HEK293 (cell line): ENCODE results near the gene CNN1.

Experiments used
- CTCF ChIA-PET: fragments of 350-600 bp; formaldehyde crosslinking; extraction: SDS; loops from one replicate; lab custom pipeline; 2021; ENCODE audit warnings: antibody characterized with exemption; lab: Yijun Ruan, JAX
- POLR2A ChIA-PET: fragments of 300-600 bp; formaldehyde crosslinking; extraction: SDS; loops from one replicate; lab custom pipeline; 2020; ENCODE audit warnings: antibody characterized with exemption, inconsistent platforms; lab: Yijun Ruan, JAX
- H3K27ac ChIP-seq: fragments of 200-500 bp; sonication (Bioruptor generic); 2 replicates; pipeline ENCODE4 v1.5.1; 2014; ENCODE audit warnings: low read depth, low read length, control low read depth, inconsistent platforms; ENCODE audit errors: extremely low read depth
- H3K36me3 ChIP-seq, 2 experiments: fragments of 200-500 bp in 1 of 2; sonication (Bioruptor generic) in 1 of 2; 1 replicate in 1 of 2; 2 replicates in 1 of 2; pipeline ENCODE4 v1.5.1; 2014 to 2017; ENCODE audit warnings: inconsistent platforms in 2 of 2, low read length in 2 of 2; ENCODE audit not compliant: control insufficient read depth in 2 of 2, insufficient read depth in 1 of 2
- H3K4me1 ChIP-seq: fragments of 200-500 bp; sonication (Bioruptor generic); 2 replicates; pipeline ENCODE4 v1.5.1; 2014; ENCODE audit warnings: mild to moderate bottlenecking, low read length, inconsistent platforms; ENCODE audit not compliant: control insufficient read depth, insufficient read depth
- H3K4me3 ChIP-seq: 2 replicates; pipeline ENCODE4 v1.5.1; 2011; ENCODE audit warnings: low read depth, mild to moderate bottlenecking, control low read depth, low read length, moderate library complexity
- H3K9me3 ChIP-seq: fragments of 200-500 bp; sonication (Bioruptor generic); 2 replicates; pipeline ENCODE4 v1.5.1; 2014; ENCODE audit warnings: low read depth, low read length, inconsistent platforms; ENCODE audit not compliant: control insufficient read depth, insufficient read depth
- AEBP2 ChIP-seq: fragments of 450-650 bp; formaldehyde crosslinking; IDR thresholded peaks from 2 replicates; pipeline ENCODE4 v1.5.1; 2016; ENCODE audit warnings: missing biosample characterization, missing genetic modification characterization, borderline replicate concordance
- BCL11B ChIP-seq: fragments of 450-650 bp; formaldehyde crosslinking; IDR thresholded peaks from 2 replicates; pipeline ENCODE4 v1.5.1; 2016; ENCODE audit warnings: low read depth, missing biosample characterization, missing genetic modification characterization
- GLI2 ChIP-seq: fragments of 450-650 bp; formaldehyde crosslinking; IDR thresholded peaks from 2 replicates; pipeline ENCODE4; 2017; ENCODE audit warnings: missing biosample characterization, missing genetic modification characterization, low read depth, borderline replicate concordance
- GLIS2 ChIP-seq: fragments of 450-650 bp; formaldehyde crosslinking; IDR thresholded peaks from 2 replicates; pipeline ENCODE4 v1.5.1; 2016; ENCODE audit warnings: missing biosample characterization, missing genetic modification characterization
- KLF16 ChIP-seq: fragments of 450-650 bp; formaldehyde crosslinking; IDR thresholded peaks from 2 replicates; pipeline ENCODE4 v1.5.1; 2017; ENCODE audit warnings: missing biosample characterization, missing genetic modification characterization
- KLF17 ChIP-seq: fragments of 450-650 bp; formaldehyde crosslinking; IDR thresholded peaks from 2 replicates; pipeline ENCODE4 v1.5.1; 2016; ENCODE audit warnings: missing biosample characterization, missing genetic modification characterization
- PBX3 ChIP-seq: sonication (generic); formaldehyde crosslinking; IDR thresholded peaks from 2 replicates; pipeline ENCODE4 v1.8.1; 2022; ENCODE audit warnings: mild to moderate bottlenecking, moderate library complexity, missing genetic modification reagents
- RBAK ChIP-seq: fragments of 450-650 bp; formaldehyde crosslinking; IDR thresholded peaks from 2 replicates; pipeline ENCODE4 v1.5.1; 2016; ENCODE audit warnings: missing biosample characterization, missing genetic modification characterization
- SP2 ChIP-seq: fragments of 450-650 bp; formaldehyde crosslinking; IDR thresholded peaks from 2 replicates; pipeline ENCODE4 v1.5.1; 2016; ENCODE audit warnings: missing biosample characterization, missing genetic modification characterization
- TRIM28 ChIP-seq: IDR thresholded peaks from 2 replicates; pipeline ENCODE4 v1.6.1; 2011; ENCODE audit warnings: low read length, control low read depth, borderline replicate concordance
- ZBTB49 ChIP-seq: fragments of 450-650 bp; formaldehyde crosslinking; IDR thresholded peaks from 2 replicates; pipeline ENCODE4 v1.5.1; 2016; ENCODE audit warnings: missing biosample characterization, missing genetic modification characterization, low read depth
- ZBTB8A ChIP-seq: fragments of 450-650 bp; formaldehyde crosslinking; IDR thresholded peaks from 2 replicates; pipeline ENCODE4 v1.5.1; 2016; ENCODE audit warnings: missing biosample characterization, missing genetic modification characterization
- ZNF138 ChIP-seq: fragments of 450-650 bp; formaldehyde crosslinking; IDR thresholded peaks from 2 replicates; pipeline ENCODE4 v1.5.1; 2016; ENCODE audit warnings: missing biosample characterization, missing genetic modification characterization, borderline replicate concordance
- ZNF16 ChIP-seq: fragments of 450-650 bp; formaldehyde crosslinking; IDR thresholded peaks from 2 replicates; pipeline ENCODE4 v1.5.1; 2016; ENCODE audit warnings: low read depth, missing biosample characterization, missing genetic modification characterization
- ZNF24 ChIP-seq: fragments of 450-650 bp; formaldehyde crosslinking; IDR thresholded peaks from 2 replicates; pipeline ENCODE4 v1.5.1; 2016; ENCODE audit warnings: missing biosample characterization, missing genetic modification characterization
- ZNF26 ChIP-seq: fragments of 450-650 bp; formaldehyde crosslinking; IDR thresholded peaks from 2 replicates; pipeline ENCODE4 v1.5.1; 2016; ENCODE audit warnings: missing biosample characterization, missing genetic modification characterization
- ZNF302 ChIP-seq: fragments of 450-650 bp; formaldehyde crosslinking; IDR thresholded peaks from 2 replicates; pipeline ENCODE4 v1.5.1; 2016; ENCODE audit warnings: missing biosample characterization, missing genetic modification characterization, low read depth
- ZNF555 ChIP-seq: fragments of 450-650 bp; formaldehyde crosslinking; conservative IDR thresholded peaks from 2 replicates; pipeline ENCODE4 v1.5.1; 2017; ENCODE audit warnings: missing biosample characterization, mild to moderate bottlenecking, missing genetic modification characterization, inconsistent platforms
- ZNF621 ChIP-seq: fragments of 450-650 bp; formaldehyde crosslinking; IDR thresholded peaks from 2 replicates; pipeline ENCODE4 v1.5.1; 2017; ENCODE audit warnings: missing biosample characterization, missing genetic modification characterization
- ZNF624 ChIP-seq: fragments of 450-650 bp; formaldehyde crosslinking; IDR thresholded peaks from 2 replicates; pipeline ENCODE4 v1.5.1; 2017; ENCODE audit warnings: missing biosample characterization, missing genetic modification characterization
- ZNF658 ChIP-seq: fragments of 450-650 bp; formaldehyde crosslinking; IDR thresholded peaks from 2 replicates; pipeline ENCODE4; 2016; ENCODE audit warnings: missing biosample characterization, missing genetic modification characterization
- ZNF692 ChIP-seq: fragments of 450-650 bp; formaldehyde crosslinking; IDR thresholded peaks from 2 replicates; pipeline ENCODE4 v1.5.1; 2016; ENCODE audit warnings: missing biosample characterization, missing genetic modification characterization
- ZNF76 ChIP-seq: fragments of 450-650 bp; formaldehyde crosslinking; IDR thresholded peaks from 2 replicates; pipeline ENCODE4; 2016; ENCODE audit warnings: low read depth, missing biosample characterization, missing genetic modification characterization, borderline replicate concordance
- ZNF768 ChIP-seq: fragments of 450-650 bp; formaldehyde crosslinking; IDR thresholded peaks from 2 replicates; pipeline ENCODE4 v1.5.1; 2018; ENCODE audit warnings: missing biosample characterization, mild to moderate bottlenecking, missing genetic modification characterization
- ZNF776 ChIP-seq: fragments of 450-650 bp; formaldehyde crosslinking; IDR thresholded peaks from 2 replicates; pipeline ENCODE4 v1.5.0; 2017; ENCODE audit warnings: missing biosample characterization, missing genetic modification characterization, borderline replicate concordance
- ZXDB ChIP-seq: fragments of 450-650 bp; formaldehyde crosslinking; IDR thresholded peaks from 2 replicates; pipeline ENCODE4 v1.5.1; 2016; ENCODE audit warnings: missing biosample characterization, missing genetic modification characterization

The CNN1 gene

GRCh38 chr19:11596156-11596555, 57.5 kb downstream of the CNN1 start (continued):
- TF ChIP-seq ZNF692 (tag by site-specific recombination) = no peak
- TF ChIP-seq KLF16 (tag by site-specific recombination) = no peak
- no peak for TF ChIP-seq ZNF555 (tag by site-specific recombination)
- no peak for TF ChIP-seq ZNF624 (tag by site-specific recombination)
- TF ChIP-seq, all 188 proteins: peak for 0

- H3K27ac ChIP-seq = peak within 1 kb of the TSS; percentile 85
- H3K4me1 ChIP-seq = no peaks in the 10 kb centered on the region
- ChIA-PET POLR2A (interaction anchor here (0.7 to 1.2 kb wide), 4 partner anchors 13 to 42 kb away, joined by 3 to 6 read pairs (median 4); no protein-coding TSS in a partner anchor), CTCF (interaction anchor here (0.6 to 0.7 kb wide), 4 partner anchors 43 to 505 kb away, joined by 3 to 4 read pairs (median 3); no protein-coding TSS in a partner anchor)
- peak within 1 kb of the TSS; percentile 98 for H3K4me3 ChIP-seq
- H3K9me3 ChIP-seq = no peaks in the 10 kb centered on the region
- H3K36me3 ChIP-seq = peaks cover 10 to 13% of the 10 kb centered on the region in 2 experiments; a peak in 2 of 3 replicates
- no peak; the same call in 1 of the 2 replicates for TF ChIP-seq AEBP2 (tag by site-specific recombination)
- TF ChIP-seq ZNF768 (tag by site-specific recombination) = no peak
- TF ChIP-seq TRIM28 = 0 out of 2 replicates have a peak, but pooled peaks have one; percentile 12
- TF ChIP-seq ZNF138 (tag by site-specific recombination) = no peak
- TF ChIP-seq ZNF26 (tag by site-specific recombination) = no peak
- no peak for TF ChIP-seq ZBTB49
- no peak for TF ChIP-seq ZNF776 (tag by site-specific recombination)
- TF ChIP-seq ZNF658 (tag by site-specific recombination) = no peak
- TF ChIP-seq ZBTB8A = peak; percentile 53; the same call in 1 of the 2 replicates
- TF ChIP-seq BCL11B (tag by site-specific recombination) = peak; percentile 84
- TF ChIP-seq ZNF302 = no peak
- peak; percentile 87 for TF ChIP-seq GLIS2 (tag by site-specific recombination)
- peak; percentile 86 for TF ChIP-seq ZXDB (tag by site-specific recombination)
- TF ChIP-seq GLI2 (tag by site-specific recombination) = no peak
- peak; percentile 83 for TF ChIP-seq ZNF24 (tag by site-specific recombination)
- TF ChIP-seq KLF17 = peak; percentile 89
- TF ChIP-seq RBAK = no peak
- TF ChIP-seq SP2 (tag by site-specific recombination) = peak; percentile 90
- no peak for TF ChIP-seq ZNF16 (tag by site-specific recombination)
- TF ChIP-seq ZNF76 = peak; percentile 61
- no peak for TF ChIP-seq PBX3 (CRISPR knock-in tag)
- no peak for TF ChIP-seq ZNF621 (tag by site-specific recombination)
These were observed 58.8 kb downstream of the CNN1 start, which contains the start of gene ZNF627 for GRCh38 chr19:11597202-11598102. Gene ZNF627, plus strand, starts transcription at chr19:11597483. Its CDS starts 145 bp downstream, at chr19:11597628.
